ENCODE measurements around the gene EEF1AKMT3. TPM values are rescaled to one million over a fixed set of nuclear protein-coding genes. Genes with fewer than 3 reads are reported as not detected.
A peak's percentile ranks its signal among the peaks of the same experiment; 100 is the strongest.

The EEF1AKMT3 gene
- total RNA-seq, 2 experiments from 2014 or later: 4.0 to 4.3 TPM

GRCh38 chr12:57764662-57765002 is 7.8 kb upstream of the EEF1AKMT3 start:
- DNase-seq: peak; percentile 52
- ChIA-PET CTCF (interaction anchor here (0.7 to 10.4 kb wide), 9 partner anchors 8 to 141 kb away, joined by 3 to 122 read pairs (median 3); partner anchors contain the start of genes CDK4, EEF1AKMT3, MARCHF9 and METTL1), POLR2A (interaction anchor here (0.7 to 1.6 kb wide), 8 partner anchors 8 to 164 kb away, joined by 3 to 10 read pairs (median 4); partner anchors contain the start of genes MARCHF9 and TSFM)
- H3K27me3 Mint-ChIP-seq: peaks cover 6% of the 10 kb centered on the region
- peaks cover 34% of the 10 kb centered on the region for H3K4me1 Mint-ChIP-seq (ENCODE audit: low read depth)
- ATAC-seq: peak; percentile 21
- TF ChIP-seq CTCF (IDR thresholded peaks at IDR 0.05): no peak
- H3K27ac Mint-ChIP-seq: peak overlapping the region; percentile 70
- intact Hi-C loops (cut with micrococcal nuclease): no loop called here
- H3K4me3 Mint-ChIP-seq: peak overlapping the region; percentile 80
- peaks cover 51% of the 10 kb centered on the region for H3K36me3 Mint-ChIP-seq (ENCODE audit: low read depth)
- H3K9me3 Mint-ChIP-seq: no peaks in the 10 kb centered on the region

- H3K4me3 Mint-ChIP-seq: peak overlapping the region; percentile 80
- peaks cover 51% of the 10 kb centered on the region for H3K36me3 Mint-ChIP-seq (ENCODE audit: low read depth)
- ChIA-PET POLR2A (interaction anchor here (0.7 to 1.6 kb wide), 7 partner anchors 9 to 163 kb away, joined by 3 to 10 read pairs (median 4); partner anchors contain the start of genes MARCHF9 and TSFM), CTCF (interaction anchor here (0.7 to 10.4 kb wide), 11 partner anchors 9 to 141 kb away, joined by 3 to 122 read pairs (median 3); partner anchors contain the start of genes CDK4, EEF1AKMT3, MARCHF9 and METTL1)
- intact Hi-C loops (cut with micrococcal nuclease): no loop called here
- no peaks in the 10 kb centered on the region for H3K9me3 Mint-ChIP-seq
- ATAC-seq (peak; percentile 72), DNase-seq (peak; percentile 70)
- peaks cover 6% of the 10 kb centered on the region for H3K27me3 Mint-ChIP-seq
- peak overlapping the region; percentile 70 for H3K27ac Mint-ChIP-seq
- peaks cover 28% of the 10 kb centered on the region for H3K4me1 Mint-ChIP-seq (ENCODE audit: low read depth)
- peak; percentile 55 for TF ChIP-seq CTCF (IDR thresholded peaks at IDR 0.05)
Measured at GRCh38 chr12:57765003-57765697, 7.3 kb upstream of the EEF1AKMT3 start.

- peaks cover 33% of the 10 kb centered on the region for H3K4me1 Mint-ChIP-seq (ENCODE audit: low read depth)
- POLR2A ChIA-PET: interaction anchor here (0.8 to 1.6 kb wide), 9 partner anchors 9 to 80 kb away, joined by 3 to 10 read pairs (median 4); partner anchors contain the start of genes CDK4, CTDSP2, TSFM and TSPAN31
- H3K9me3 Mint-ChIP-seq: no peaks in the 10 kb centered on the region
- CTCF ChIA-PET: interaction anchor here (1.3 to 10.4 kb wide), 6 partner anchors 10 to 139 kb away, joined by 3 to 122 read pairs (median 8); partner anchors contain the start of genes CDK4, EEF1AKMT3, MARCHF9 and METTL1
- H3K27ac Mint-ChIP-seq: peak overlapping the region; percentile 70
- no peak for TF ChIP-seq CTCF (IDR thresholded peaks at IDR 0.05)
- ATAC-seq: peak; percentile 15
- intact Hi-C loops (cut with micrococcal nuclease): no loop called here
- H3K27me3 Mint-ChIP-seq: peaks cover 6% of the 10 kb centered on the region
- no peak for DNase-seq
- peaks cover 49% of the 10 kb centered on the region for H3K36me3 Mint-ChIP-seq (ENCODE audit: low read depth)
- H3K4me3 Mint-ChIP-seq: peak overlapping the region; percentile 80
Measured at GRCh38 chr12:57765698-57766463, 6.5 kb upstream of the EEF1AKMT3 start.

- TF ChIP-seq CTCF (IDR thresholded peaks at IDR 0.05): no peak
- POLR2A ChIA-PET: interaction anchor here (0.8 to 2.2 kb wide), 10 partner anchors 10 to 80 kb away, joined by 3 to 7 read pairs (median 4); partner anchors contain the start of genes CDK4, CTDSP2, TSFM and TSPAN31
- H3K4me3 Mint-ChIP-seq: peak within 1 kb of the TSS; percentile 80
- peaks cover 49% of the 10 kb centered on the region for H3K36me3 Mint-ChIP-seq (ENCODE audit: low read depth)
- peaks cover 39% of the 10 kb centered on the region for H3K4me1 Mint-ChIP-seq (ENCODE audit: low read depth)
- H3K9me3 Mint-ChIP-seq: no peaks in the 10 kb centered on the region
- H3K27me3 Mint-ChIP-seq: peaks cover 6% of the 10 kb centered on the region
- ATAC-seq (peak; percentile 7), DNase-seq (peak; percentile 40)
- intact Hi-C loops (cut with micrococcal nuclease): no loop called here
- CTCF ChIA-PET: interaction anchor here (1.3 to 10.4 kb wide), 4 partner anchors 10 to 138 kb away, joined by 3 to 122 read pairs (median 42); partner anchors contain the start of genes EEF1AKMT3, MARCHF9, METTL1 and TSFM
- no peak within 1 kb of the TSS for H3K27ac Mint-ChIP-seq
Measured at GRCh38 chr12:57766464-57767304, 5.7 kb upstream of the EEF1AKMT3 start, which contains the start of gene CYP27B1. CYP27B1 (minus strand) TSS chr12:57767078; CDS start chr12:57767041, 37 bp downstream.

All from activated CD8-positive, alpha-beta T cell treated with anti-CD3 and anti-CD28 coated beads for 36 hours (primary cell).